Astrocyte of the spinal cord (primary cell): Measurements from ENCODE around the gene ENPP6.

Source experiments
- DNase-seq: peaks from one replicate; pipeline ENCODE4 v3.0.0; 2011; ENCODE audit warnings: low read depth, low spot score
- H3K4me3 ChIP-seq: 2 replicates; pipeline ENCODE4 v1.5.1; 2011; ENCODE audit warnings: low read depth, mild to moderate bottlenecking, low read length, moderate library complexity
- CTCF ChIP-seq: IDR thresholded peaks from 2 replicates; pipeline ENCODE4 v1.5.1; 2012; ENCODE audit warnings: low read depth, mild to moderate bottlenecking, low read length, inconsistent platforms
- in situ Hi-C: cut with HindIII; loops from 2 replicates; pipeline ENCODE4 v1.10.0; 2017; ENCODE audit warnings: low sequenced_read_pairs

The ENPP6 gene

GRCh38 chr4:184177271-184177670 is 40.4 kb downstream of the ENPP6 start:
- in situ Hi-C loops = no loop called here
- no peak overlapping the region for H3K4me3 ChIP-seq
- TF ChIP-seq CTCF = no peak
- DNase-seq = no peak

GRCh38 chr4:184174571-184175488 is 42.8 kb downstream of the ENPP6 start:
- TF ChIP-seq CTCF = no peak
- no peak overlapping the region for H3K4me3 ChIP-seq
- DNase-seq = no peak
- in situ Hi-C loops = no loop called here

- in situ Hi-C loops = no loop called here
- DNase-seq = peak; percentile 60
- H3K4me3 ChIP-seq = no peak overlapping the region
- no peak for TF ChIP-seq CTCF
Observed at GRCh38 chr4:184171011-184171410, 46.7 kb downstream of the ENPP6 start.

GRCh38 chr4:184169225-184169867 is 48.3 kb downstream of the ENPP6 start:
- DNase-seq = no peak
- no peak overlapping the region for H3K4me3 ChIP-seq
- in situ Hi-C loops = no loop called here
- no peak for TF ChIP-seq CTCF

GRCh38 chr4:184168406-184169019 is 49.2 kb downstream of the ENPP6 start:
- DNase-seq = peak; percentile 66

GRCh38 chr4:184167576-184167975 is 50.1 kb downstream of the ENPP6 start:
- TF ChIP-seq CTCF = no peak
- H3K4me3 ChIP-seq = no peak overlapping the region
- no peak for DNase-seq
- in situ Hi-C loops = no loop called here

More at GRCh38 chr4:184168406-184169019, 49.2 kb downstream of the ENPP6 start:
- in situ Hi-C loops = no loop called here
- peak; percentile 94 for TF ChIP-seq CTCF
- no peak overlapping the region for H3K4me3 ChIP-seq
